ENCODE results near the gene DYRK1B.

The DYRK1B gene

GRCh38 chr19:39788244-39788643 lies 45.7 kb downstream of the DYRK1B start:
- no peaks in the 10 kb centered on the region for H3K4me1 ChIP-seq
- no peak overlapping the region for H3K27ac ChIP-seq
- no peak overlapping the region for H3K4me2 ChIP-seq (ENCODE audit: low read length)
- H3K9ac ChIP-seq = no peak overlapping the region
- H3K27me3 ChIP-seq (ENCODE audit: control insufficient read depth, insufficient read depth, low read length) = no peaks in the 10 kb centered on the region
- H3K4me3 ChIP-seq (ENCODE audit: low read depth, low read length) = no peak overlapping the region
- H3K79me2 ChIP-seq = no peaks in the 10 kb centered on the region
- no peak overlapping the region for H2AFZ ChIP-seq
- no peak for TF ChIP-seq CTCF (IDR thresholded peaks at IDR 0.05)
- H3K36me3 ChIP-seq (ENCODE audit: control insufficient read depth, insufficient read depth, low read length) = no peaks in the 10 kb centered on the region
- H3K9me3 ChIP-seq (ENCODE audit: control insufficient read depth, low read length) = no peaks in the 10 kb centered on the region

GRCh38 chr19:39780894-39781293 lies 53.1 kb downstream of the DYRK1B start:
- Histone ChIP-seq H3K4me1 (no peaks in the 10 kb centered on the region), H3K9me3 (ENCODE audit: control insufficient read depth, low read length) (no peaks in the 10 kb centered on the region), H3K4me3 (ENCODE audit: low read depth, low read length) (no peak overlapping the region), H3K36me3 (ENCODE audit: control insufficient read depth, insufficient read depth, low read length) (no peaks in the 10 kb centered on the region), H3K9ac (no peak overlapping the region), H2AFZ (no peak overlapping the region), H3K27me3 (ENCODE audit: control insufficient read depth, insufficient read depth, low read length) (no peaks in the 10 kb centered on the region), H3K27ac (no peak overlapping the region), H3K4me2 (ENCODE audit: low read length) (no peak overlapping the region), H3K79me2 (no peaks in the 10 kb centered on the region)
- no peak for TF ChIP-seq CTCF (IDR thresholded peaks at IDR 0.05)

- Histone ChIP-seq H3K79me2 (no peaks in the 10 kb centered on the region), H3K4me2 (ENCODE audit: low read length) (no peak within 1 kb of the TSS), H3K9me3 (ENCODE audit: control insufficient read depth, low read length) (no peaks in the 10 kb centered on the region), H3K9ac (no peak within 1 kb of the TSS), H3K4me3 (ENCODE audit: low read depth, low read length) (no peak within 1 kb of the TSS), H3K27me3 (ENCODE audit: control insufficient read depth, insufficient read depth, low read length) (no peaks in the 10 kb centered on the region), H3K27ac (no peak within 1 kb of the TSS), H3K4me1 (no peaks in the 10 kb centered on the region), H3K36me3 (ENCODE audit: control insufficient read depth, insufficient read depth, low read length) (no peaks in the 10 kb centered on the region), H2AFZ (no peak within 1 kb of the TSS)
- no peak for TF ChIP-seq CTCF (IDR thresholded peaks at IDR 0.05)
Observed at GRCh38 chr19:39778763-39779162, 55.2 kb downstream of the DYRK1B start, which contains the start of gene LEUTX. Gene LEUTX (plus strand): TSS chr19:39778854. CDS start chr19:39778921, 67 bp downstream.

Measured in parathyroid adenoma (tissue), 2 donors.